ENCODE measurements around the gene TRIM38. TPM values are rescaled to one million over a fixed set of nuclear protein-coding genes. Genes with fewer than 3 reads are reported as not detected.
"Not testable (repeated sequence)": the region's sequence is repeated elsewhere in the genome, so short reads cannot be mapped to it uniquely, and the experiment has no call there.

TRIM38 gene
- total RNA-seq, 1 donor from 2014 or later = 7.6 TPM

- no peaks in the 10 kb centered on the region for H3K9me3 ChIP-seq
- H3K27me3 ChIP-seq = no peaks in the 10 kb centered on the region
- intact Hi-C loops (cut with DNase I) = no loop called here
- H3K36me3 ChIP-seq = no peaks in the 10 kb centered on the region
- no peak for DNase-seq (ENCODE audit: low spot score in 2 of 2)
- H3K27ac ChIP-seq = no peak overlapping the region
- no peak overlapping the region for H3K4me3 ChIP-seq
- TF ChIP-seq, protein P1, sequence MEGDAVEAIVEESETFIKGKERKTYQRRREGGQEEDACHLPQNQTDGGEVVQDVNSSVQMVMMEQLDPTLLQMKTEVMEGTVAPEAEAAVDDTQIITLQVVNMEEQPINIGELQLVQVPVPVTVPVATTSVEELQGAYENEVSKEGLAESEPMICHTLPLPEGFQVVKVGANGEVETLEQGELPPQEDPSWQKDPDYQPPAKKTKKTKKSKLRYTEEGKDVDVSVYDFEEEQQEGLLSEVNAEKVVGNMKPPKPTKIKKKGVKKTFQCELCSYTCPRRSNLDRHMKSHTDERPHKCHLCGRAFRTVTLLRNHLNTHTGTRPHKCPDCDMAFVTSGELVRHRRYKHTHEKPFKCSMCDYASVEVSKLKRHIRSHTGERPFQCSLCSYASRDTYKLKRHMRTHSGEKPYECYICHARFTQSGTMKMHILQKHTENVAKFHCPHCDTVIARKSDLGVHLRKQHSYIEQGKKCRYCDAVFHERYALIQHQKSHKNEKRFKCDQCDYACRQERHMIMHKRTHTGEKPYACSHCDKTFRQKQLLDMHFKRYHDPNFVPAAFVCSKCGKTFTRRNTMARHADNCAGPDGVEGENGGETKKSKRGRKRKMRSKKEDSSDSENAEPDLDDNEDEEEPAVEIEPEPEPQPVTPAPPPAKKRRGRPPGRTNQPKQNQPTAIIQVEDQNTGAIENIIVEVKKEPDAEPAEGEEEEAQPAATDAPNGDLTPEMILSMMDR (IDR thresholded peaks at IDR 0.05) = no peak
- no peaks in the 10 kb centered on the region for H3K4me1 ChIP-seq
Measured at GRCh38 chr6:25944688-25945574, 17.7 kb upstream of the TRIM38 start.

DNA sequence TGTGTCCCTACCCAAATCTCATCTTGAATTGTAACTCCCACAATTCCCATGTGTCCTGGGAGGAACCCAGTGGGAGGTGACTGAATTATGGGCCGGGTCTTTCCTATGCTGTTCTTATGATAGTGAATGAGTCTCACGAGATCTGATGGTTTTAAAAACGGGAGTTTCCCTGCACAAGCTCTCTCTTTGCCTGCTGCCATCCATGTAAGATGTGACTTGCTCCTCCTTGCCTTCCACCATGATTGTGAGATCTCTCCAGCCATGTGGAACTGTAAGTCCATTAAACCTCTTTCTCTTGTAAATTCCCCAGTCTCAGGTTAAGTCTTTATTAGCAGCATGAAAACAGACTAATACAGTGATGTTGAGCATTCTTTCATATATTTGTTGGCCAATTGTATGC, 16.9 kb upstream of the TRIM38 start:
- H3K4me3 ChIP-seq; H3K27ac ChIP-seq; H3K9me3 ChIP-seq; DNase-seq (ENCODE audit: low spot score in 2 of 2); intact Hi-C loops (cut with DNase I); H3K27me3 ChIP-seq; H3K4me1 ChIP-seq; H3K36me3 ChIP-seq: not testable (repeated sequence)

DNA sequence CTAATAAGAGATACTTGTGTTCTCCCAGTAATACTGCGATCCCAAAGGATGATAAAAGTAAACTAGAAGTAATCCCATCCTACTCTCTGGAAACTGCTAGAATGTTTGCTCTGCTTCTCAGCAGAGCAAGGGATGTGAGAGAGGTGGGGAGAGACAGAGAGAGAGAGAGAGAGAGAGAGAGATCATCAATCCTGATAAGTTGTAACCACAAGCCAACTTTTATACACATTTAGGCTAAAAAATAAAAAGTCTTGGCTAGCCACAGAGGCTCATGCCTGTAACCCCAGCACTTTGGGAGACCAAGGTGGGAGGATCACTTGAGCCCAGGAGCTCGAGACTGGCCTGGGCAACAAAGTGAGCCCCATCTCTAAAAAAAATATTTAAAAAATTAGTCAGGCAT, 16.0 kb upstream of the TRIM38 start:
- no peak overlapping the region for H3K27ac ChIP-seq
- H3K4me3 ChIP-seq = no peak overlapping the region
- no peaks in the 10 kb centered on the region for H3K4me1 ChIP-seq
- H3K9me3 ChIP-seq = no peaks in the 10 kb centered on the region
- TF ChIP-seq, protein P1 (IDR thresholded peaks at IDR 0.05) = no peak
- H3K27me3 ChIP-seq = no peaks in the 10 kb centered on the region
- no peaks in the 10 kb centered on the region for H3K36me3 ChIP-seq
- DNase-seq (ENCODE audit: low spot score in 2 of 2) = no peak
- intact Hi-C loops (cut with DNase I) = no loop called here

- H3K27ac ChIP-seq; H3K4me3 ChIP-seq; DNase-seq (ENCODE audit: low spot score in 2 of 2); intact Hi-C loops (cut with DNase I); H3K9me3 ChIP-seq; H3K36me3 ChIP-seq; H3K27me3 ChIP-seq; H3K4me1 ChIP-seq: not testable (repeated sequence)
Measured at GRCh38 chr6:25947492-25947891, 15.1 kb upstream of the TRIM38 start.

- intact Hi-C loops (cut with DNase I) = no loop called here
- DNase-seq (ENCODE audit: low spot score in 2 of 2) = no peak
- no peaks in the 10 kb centered on the region for H3K27me3 ChIP-seq
- H3K27ac ChIP-seq = no peak overlapping the region
- H3K36me3 ChIP-seq = no peaks in the 10 kb centered on the region
- no peak overlapping the region for H3K4me3 ChIP-seq
- no peaks in the 10 kb centered on the region for H3K9me3 ChIP-seq
- TF ChIP-seq, protein P1 (IDR thresholded peaks at IDR 0.05) = no peak
- no peaks in the 10 kb centered on the region for H3K4me1 ChIP-seq
Measured at GRCh38 chr6:25949695-25950094, 12.9 kb upstream of the TRIM38 start.

DNA sequence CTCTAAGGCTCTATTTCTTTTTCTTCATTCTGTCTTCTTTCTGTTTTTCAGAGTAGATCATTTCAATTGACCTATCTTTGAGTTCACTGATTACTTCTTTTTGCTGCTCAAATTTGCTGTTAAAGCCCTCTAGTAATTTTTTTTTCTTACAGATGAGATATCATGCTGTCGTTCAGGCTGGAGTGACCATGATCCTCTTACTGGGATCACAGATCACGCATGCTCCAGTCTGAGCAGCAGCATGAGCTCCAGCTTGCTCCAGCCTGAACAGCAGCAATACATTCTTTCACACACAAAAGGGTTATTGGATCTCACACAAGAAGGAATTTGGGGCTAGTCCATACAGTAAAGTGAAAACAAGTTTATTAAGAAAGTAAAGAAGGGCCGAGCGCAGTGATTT, 12.3 kb upstream of the TRIM38 start:
- H3K27me3 ChIP-seq = no peaks in the 10 kb centered on the region
- no peak overlapping the region for H3K27ac ChIP-seq
- H3K36me3 ChIP-seq = no peaks in the 10 kb centered on the region
- no peaks in the 10 kb centered on the region for H3K9me3 ChIP-seq
- no peak for DNase-seq (ENCODE audit: low spot score in 2 of 2)
- H3K4me3 ChIP-seq = no peak overlapping the region
- no peaks in the 10 kb centered on the region for H3K4me1 ChIP-seq
- TF ChIP-seq, protein P1 (IDR thresholded peaks at IDR 0.05) = no peak
- intact Hi-C loops (cut with DNase I) = no loop called here
